ENCODE measurements around the gene ART1.

DNA sequence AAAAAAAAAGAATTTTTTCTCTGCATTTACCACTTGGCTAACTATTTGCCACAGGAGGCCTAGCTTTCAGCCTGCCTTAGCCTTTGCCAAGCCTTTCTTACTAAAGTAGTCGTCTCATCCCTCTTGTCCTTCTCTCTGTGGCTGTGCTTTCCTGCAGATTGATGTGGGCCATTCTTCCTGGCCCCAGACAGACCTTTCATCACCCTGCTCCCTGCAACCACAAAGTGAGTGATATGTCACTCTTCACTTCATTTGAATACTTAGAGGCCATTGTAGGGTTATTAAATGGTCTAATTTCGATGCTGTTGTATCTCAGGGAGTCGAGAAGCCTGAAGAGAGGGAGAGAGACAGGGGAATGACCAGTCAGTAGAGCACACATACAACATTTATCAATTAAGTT is 40.8 kb upstream of the ART1 start:
- TF ChIP-seq POLR2A (IDR thresholded peaks at IDR 0.05), result no peak
- TF ChIP-seq, protein P1, sequence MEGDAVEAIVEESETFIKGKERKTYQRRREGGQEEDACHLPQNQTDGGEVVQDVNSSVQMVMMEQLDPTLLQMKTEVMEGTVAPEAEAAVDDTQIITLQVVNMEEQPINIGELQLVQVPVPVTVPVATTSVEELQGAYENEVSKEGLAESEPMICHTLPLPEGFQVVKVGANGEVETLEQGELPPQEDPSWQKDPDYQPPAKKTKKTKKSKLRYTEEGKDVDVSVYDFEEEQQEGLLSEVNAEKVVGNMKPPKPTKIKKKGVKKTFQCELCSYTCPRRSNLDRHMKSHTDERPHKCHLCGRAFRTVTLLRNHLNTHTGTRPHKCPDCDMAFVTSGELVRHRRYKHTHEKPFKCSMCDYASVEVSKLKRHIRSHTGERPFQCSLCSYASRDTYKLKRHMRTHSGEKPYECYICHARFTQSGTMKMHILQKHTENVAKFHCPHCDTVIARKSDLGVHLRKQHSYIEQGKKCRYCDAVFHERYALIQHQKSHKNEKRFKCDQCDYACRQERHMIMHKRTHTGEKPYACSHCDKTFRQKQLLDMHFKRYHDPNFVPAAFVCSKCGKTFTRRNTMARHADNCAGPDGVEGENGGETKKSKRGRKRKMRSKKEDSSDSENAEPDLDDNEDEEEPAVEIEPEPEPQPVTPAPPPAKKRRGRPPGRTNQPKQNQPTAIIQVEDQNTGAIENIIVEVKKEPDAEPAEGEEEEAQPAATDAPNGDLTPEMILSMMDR (IDR thresholded peaks at IDR 0.05), result no peak
